Activated CD4-positive, alpha-beta T cell treated with anti-CD3 and anti-CD28 coated beads for 36 hours (primary cell): ENCODE measurements around the gene NANOS3. TPM values are rescaled to one million over a fixed set of nuclear protein-coding genes. Genes with fewer than 3 reads are reported as not detected.
A peak's percentile ranks its signal among the peaks of the same experiment; 100 is the strongest.
"Not testable (repeated sequence)": the region's sequence is repeated elsewhere in the genome, so short reads cannot be mapped to it uniquely, and the experiment has no call there.

Source experiments
- ATAC-seq: fragments of 200-7000 bp; cut with Tn5 transposase; one replicate; pipeline ENCODE4 v1.10.0; 2021; ENCODE audit warnings: mild to moderate bottlenecking, moderate library complexity
- CTCF ChIA-PET: fragments of 350-600 bp; sonication (Branson Sonifier 250); formaldehyde crosslinking; loops from one replicate; lab custom pipeline; 2021; ENCODE audit warnings: antibody characterized with exemption; lab: Charles Lee
- POLR2A ChIA-PET: fragments of 350-600 bp; sonication (Branson Sonifier 250); formaldehyde crosslinking; loops from one replicate; lab custom pipeline; 2021; ENCODE audit warnings: antibody characterized with exemption, inconsistent platforms; lab: Charles Lee
- DNase-seq: peaks from one replicate; pipeline ENCODE4 v3.0.0-alpha.2; 2020
- H3K27ac Mint-ChIP-seq: one replicate; pipeline ENCODE4 v1.8.0; 2021; ENCODE audit warnings: mixed read lengths
- H3K27me3 Mint-ChIP-seq: one replicate; pipeline ENCODE4 v1.8.0; 2021; ENCODE audit warnings: mixed read lengths
- H3K36me3 Mint-ChIP-seq: one replicate; pipeline ENCODE4 v1.8.0; 2021; ENCODE audit warnings: low read depth, mixed read lengths
- H3K4me1 Mint-ChIP-seq: one replicate; pipeline ENCODE4 v1.8.0; 2021; ENCODE audit warnings: mixed read lengths
- H3K4me3 Mint-ChIP-seq: one replicate; pipeline ENCODE4 v1.8.0; 2021; ENCODE audit warnings: mild to moderate bottlenecking, moderate library complexity, mixed read lengths
- H3K9me3 Mint-ChIP-seq: one replicate; pipeline ENCODE4 v1.8.0; 2021; ENCODE audit warnings: low read depth, mixed read lengths
- intact Hi-C, 2 experiments: fragments of 100-400 bp; cut with DNase I in 1 of 2; cut with micrococcal nuclease in 1 of 2; formaldehyde crosslinking; loops; one replicate each; pipeline versions ENCODE4 v1.14.2 to v1.15.1; 2022 to 2024; cut with DNase I, micrococcal nuclease
- total RNA-seq, 2 experiments: library from RNA; stranded (reverse); gene quantifications; one replicate each; pipeline ENCODE4 v1.2.3, GENCODE V29; 2021

NANOS3 gene
- total RNA-seq, 2 experiments from 2014 or later: 1.2 to 1.6 TPM

DNA sequence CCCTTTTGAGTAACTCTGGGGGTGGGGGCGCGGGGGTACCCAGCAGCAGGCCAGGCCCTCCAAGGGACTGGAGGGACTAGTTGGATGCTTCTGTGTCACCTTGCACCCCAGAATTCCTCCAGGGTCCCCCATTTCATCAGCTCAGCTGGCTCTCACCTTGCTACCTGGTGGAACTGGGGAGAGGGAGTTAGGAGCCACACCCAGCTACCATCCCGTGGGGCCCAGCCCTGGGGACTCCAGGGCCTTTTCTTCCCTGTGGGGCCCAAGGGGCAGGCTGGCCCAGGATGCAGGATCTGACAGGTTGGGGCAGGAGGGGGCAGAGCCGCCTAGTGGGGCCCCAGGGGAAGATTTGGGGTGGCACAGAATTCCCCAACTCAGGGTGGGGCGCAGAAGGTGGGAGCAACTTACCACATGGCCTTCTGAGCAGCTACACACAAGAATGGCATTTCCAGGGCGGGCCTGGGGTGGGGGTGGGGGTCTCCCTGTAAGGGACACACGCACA lies 32.8 kb upstream of the NANOS3 start:
- H3K4me1 Mint-ChIP-seq: peaks cover 53% of the 10 kb centered on the region
- ChIA-PET POLR2A (no interaction called here), CTCF (no interaction called here)
- DNase-seq (no peak), ATAC-seq (no peak)
- H3K9me3 Mint-ChIP-seq: no peaks in the 10 kb centered on the region
- H3K27me3 Mint-ChIP-seq: no peaks in the 10 kb centered on the region
- H3K27ac Mint-ChIP-seq: peak overlapping the region; percentile 75
- peak overlapping the region; percentile 94 for H3K4me3 Mint-ChIP-seq
- intact Hi-C loops: loop anchor here in 1 of 2 experiments (10.0 kb wide), 1 partner anchor 689 kb away; the partner anchor contains the start of genes IER2 and STX10
- H3K36me3 Mint-ChIP-seq: peaks cover 22% of the 10 kb centered on the region

DNA sequence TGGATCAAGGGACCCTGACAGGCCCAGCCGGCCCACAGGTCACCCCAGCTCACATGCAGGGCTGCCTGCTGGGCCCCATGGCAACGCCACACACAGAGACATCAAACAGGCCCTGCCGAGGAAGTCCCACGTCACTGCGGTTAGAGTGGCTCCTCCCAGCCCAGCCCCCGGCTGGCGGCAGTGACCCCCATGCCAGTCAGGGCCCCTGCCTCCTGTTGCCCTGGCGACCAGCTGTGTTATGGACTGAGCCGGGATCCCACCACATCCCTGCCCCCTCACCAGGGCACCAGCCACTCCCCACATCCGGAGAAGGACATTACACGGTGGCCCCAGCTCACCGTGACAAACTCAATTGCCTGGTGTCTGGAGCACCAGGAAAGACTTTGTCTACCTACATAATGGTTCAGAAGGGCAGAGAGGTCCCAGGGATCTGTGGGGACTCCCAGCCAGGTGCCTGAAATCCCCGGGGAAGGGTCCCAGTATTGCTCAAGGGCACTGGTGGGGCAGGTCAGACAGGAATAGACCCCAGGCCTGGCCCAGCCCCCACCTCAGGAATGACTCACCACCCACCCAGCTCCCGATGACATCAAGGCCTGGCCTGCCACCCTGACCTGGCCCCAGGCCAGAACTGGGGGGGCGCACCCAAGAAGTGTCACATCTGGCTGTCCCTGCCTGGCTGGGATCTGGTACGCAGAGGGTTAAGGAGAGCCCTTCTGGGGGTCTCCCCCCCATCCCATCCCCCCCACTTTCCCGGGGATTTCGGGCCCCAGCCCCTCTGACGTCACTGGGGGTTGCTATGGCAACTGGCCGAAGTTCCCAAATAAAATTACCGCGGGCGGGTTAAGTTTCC lies 30.2 kb upstream of the NANOS3 start:
- peak; percentile 69 for ATAC-seq
- CTCF ChIA-PET: interaction anchor here (0.5 to 1.7 kb wide), 5 partner anchors 10 to 99 kb away, joined by 3 to 6 read pairs (median 3); partner anchors contain the start of gene C19orf53
- DNase-seq: peak; percentile 97
- Mint-ChIP-seq H3K4me1 (peaks cover 56% of the 10 kb centered on the region), H3K27me3 (no peaks in the 10 kb centered on the region), H3K36me3 (peaks cover 3% of the 10 kb centered on the region), H3K4me3 (peak overlapping the region; percentile 71), H3K9me3 (no peaks in the 10 kb centered on the region), H3K27ac (peak overlapping the region; percentile 97)
- POLR2A ChIA-PET: interaction anchor here (0.6 to 2.1 kb wide), 9 partner anchors 7 to 673 kb away, joined by 3 to 36 read pairs (median 4); partner anchors contain the start of gene C19orf53
- intact Hi-C loops: loop anchor here (1.0 to 10.0 kb wide), 12 partner anchors 7 to 1451 kb away; partner anchors contain the start of genes ADGRE5 (in 1 of the 2), C19orf53 (in 1 of the 2), IER2 (in 1 of the 2) and RFX1 (in 1 of the 2)

DNA sequence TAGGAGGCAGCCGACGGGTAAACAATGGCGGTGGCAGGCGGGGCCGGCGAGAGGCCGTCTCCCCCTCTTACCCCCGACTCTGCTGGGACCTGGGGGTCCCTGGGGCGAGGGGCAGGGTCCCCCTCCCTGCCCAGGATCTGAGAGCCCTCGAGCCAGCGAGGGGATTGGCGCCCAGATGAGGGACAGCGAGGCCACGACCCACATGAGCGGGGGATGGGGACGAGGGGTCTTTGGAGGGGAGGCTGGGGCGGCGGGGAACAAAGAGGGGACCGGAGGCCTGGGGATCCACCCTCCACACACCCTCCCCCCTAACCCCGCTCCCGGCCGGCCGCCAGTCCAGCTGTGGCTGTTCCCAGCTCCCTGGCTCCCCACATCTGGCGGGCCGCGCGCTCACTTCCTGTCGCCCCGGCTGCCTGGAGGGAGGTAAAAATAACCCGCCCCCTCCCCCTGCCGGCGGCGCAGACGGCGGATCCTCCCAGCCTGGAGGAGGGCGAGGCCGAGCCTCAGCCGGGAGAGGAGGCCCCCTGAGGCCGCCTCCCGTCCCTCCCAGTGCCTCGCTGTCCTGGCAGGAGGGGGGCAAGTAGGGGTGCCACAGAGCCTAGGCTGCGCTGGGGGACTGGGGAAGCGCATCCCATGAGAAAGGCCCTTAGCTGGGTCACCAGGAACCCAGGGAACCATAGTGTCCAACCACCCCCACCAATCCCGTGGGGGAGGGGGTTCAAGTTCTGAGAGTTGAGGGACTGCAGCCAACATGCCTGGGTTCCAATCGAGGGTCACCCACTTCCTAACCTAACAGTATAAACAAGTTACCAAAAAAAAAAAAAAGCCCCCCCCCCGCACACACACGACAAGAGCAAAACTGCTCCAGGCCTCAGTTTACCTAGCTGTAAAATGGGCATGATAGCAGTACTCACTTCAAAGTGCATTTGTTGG lies 29.3 kb upstream of the NANOS3 start:
- peak; percentile 38 for ATAC-seq
- Mint-ChIP-seq H3K4me3 (peak overlapping the region; percentile 71), H3K27me3 (no peaks in the 10 kb centered on the region), H3K9me3 (no peaks in the 10 kb centered on the region), H3K27ac (peak overlapping the region; percentile 97), H3K36me3 (no peaks in the 10 kb centered on the region), H3K4me1 (peaks cover 56% of the 10 kb centered on the region)
- peak; percentile 92 for DNase-seq
- CTCF ChIA-PET: interaction anchor here (0.5 to 1.7 kb wide), 3 partner anchors 11 to 100 kb away, joined by 3 to 6 read pairs (median 4); a partner anchor contains a TSS
- intact Hi-C loops: loop anchor here (1.0 to 10.0 kb wide), 11 partner anchors 8 to 1450 kb away; partner anchors contain the start of genes ADGRE5 (in 1 of the 2), IER2 (in 1 of the 2), RFX1 (in 1 of the 2) and STX10 (in 1 of the 2)
- POLR2A ChIA-PET: interaction anchor here (0.6 to 2.1 kb wide), 5 partner anchors 8 to 157 kb away, joined by 3 to 36 read pairs (median 4); no protein-coding TSS in a partner anchor

DNA sequence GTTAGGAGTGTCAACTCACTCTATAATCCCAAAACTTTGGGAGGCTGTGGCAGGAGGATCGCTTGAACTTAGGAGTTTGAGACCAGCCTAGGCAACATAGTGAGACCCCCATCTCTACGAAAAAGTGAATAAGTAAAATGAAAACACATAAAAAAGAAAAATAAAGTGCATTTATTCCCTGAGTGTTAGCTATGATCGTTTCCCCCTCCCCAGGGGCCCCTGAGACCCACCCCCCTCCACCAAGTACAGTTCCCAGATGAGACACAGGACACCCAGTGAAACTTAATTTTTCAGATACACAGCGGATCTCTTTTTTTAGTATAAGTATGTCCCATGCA lies 28.6 kb upstream of the NANOS3 start:
- Mint-ChIP-seq H3K36me3 (no peaks in the 10 kb centered on the region), H3K27ac (no peak overlapping the region), H3K4me1 (peaks cover 51% of the 10 kb centered on the region), H3K27me3 (no peaks in the 10 kb centered on the region), H3K4me3 (peak overlapping the region; percentile 71), H3K9me3 (no peaks in the 10 kb centered on the region)
- POLR2A ChIA-PET: no interaction called here
- CTCF ChIA-PET: interaction anchor here (1.0 kb wide), 1 partner anchor 64 kb away, joined by 4 read pairs; no protein-coding TSS in a partner anchor
- no peak for DNase-seq
- no peak for ATAC-seq
- intact Hi-C loops: loop anchor here (5.0 to 10.0 kb wide), 3 partner anchors 534 to 1449 kb away; partner anchors contain the start of genes ADGRE5 (in 1 of the 2), IER2 (in 1 of the 2) and STX10 (in 1 of the 2)

DNA sequence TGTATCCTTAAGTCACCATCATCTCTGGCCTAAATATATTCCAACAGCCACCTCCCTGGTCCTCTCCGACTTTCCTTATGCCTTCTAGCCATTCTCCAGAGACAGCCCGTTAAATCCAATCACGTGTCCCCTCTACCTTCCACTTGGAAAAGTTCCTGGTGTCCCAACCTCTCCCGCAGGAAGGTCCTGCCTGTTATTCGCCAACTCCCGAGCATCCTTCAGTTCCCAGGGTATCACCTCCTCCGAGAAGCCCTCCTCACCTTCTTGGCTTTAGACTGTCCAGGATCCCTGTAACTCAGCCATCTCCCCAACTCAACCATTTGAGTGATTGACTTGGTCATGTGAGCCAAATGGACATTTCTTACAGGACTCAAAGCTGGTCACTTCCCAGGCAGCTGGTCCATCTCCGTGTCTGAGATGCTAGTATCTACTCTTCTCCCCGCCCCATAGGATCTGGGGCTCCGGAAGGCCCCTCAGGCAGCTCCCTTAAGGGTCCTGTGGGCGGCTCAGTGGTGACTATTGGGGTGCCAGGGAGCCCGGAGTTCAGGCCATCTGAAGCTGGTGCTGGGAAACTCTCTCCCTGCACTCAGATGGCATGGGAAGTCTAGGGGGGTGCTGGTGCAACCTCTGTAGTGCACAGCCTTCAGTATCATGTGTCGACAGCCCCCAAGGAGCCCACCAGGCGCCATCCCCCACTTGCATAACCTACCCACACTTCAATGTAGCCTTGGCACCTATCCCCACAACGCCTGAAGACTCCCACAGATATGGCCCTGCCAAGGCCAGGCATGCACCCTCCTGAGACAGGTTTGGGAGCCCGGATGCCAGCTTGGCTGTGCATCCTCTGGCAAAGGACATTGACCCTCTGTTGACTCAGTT lies 27.9 kb upstream of the NANOS3 start:
- peak overlapping the region; percentile 77 for H3K27ac Mint-ChIP-seq
- H3K9me3 Mint-ChIP-seq: no peaks in the 10 kb centered on the region
- H3K36me3 Mint-ChIP-seq: no peaks in the 10 kb centered on the region
- POLR2A ChIA-PET: no interaction called here
- CTCF ChIA-PET: interaction anchor here (0.6 to 1.2 kb wide), 3 partner anchors 10 to 67 kb away, joined by 3 to 4 read pairs (median 3); no protein-coding TSS in a partner anchor
- intact Hi-C loops: loop anchor here (5.0 to 10.0 kb wide), 3 partner anchors 533 to 1448 kb away; partner anchors contain the start of genes ADGRE5 (in 1 of the 2), IER2 (in 1 of the 2) and STX10 (in 1 of the 2)
- no peak for DNase-seq
- no peak for ATAC-seq
- no peaks in the 10 kb centered on the region for H3K27me3 Mint-ChIP-seq
- peak overlapping the region; percentile 33 for H3K4me3 Mint-ChIP-seq
- peaks cover 44% of the 10 kb centered on the region for H3K4me1 Mint-ChIP-seq

DNA sequence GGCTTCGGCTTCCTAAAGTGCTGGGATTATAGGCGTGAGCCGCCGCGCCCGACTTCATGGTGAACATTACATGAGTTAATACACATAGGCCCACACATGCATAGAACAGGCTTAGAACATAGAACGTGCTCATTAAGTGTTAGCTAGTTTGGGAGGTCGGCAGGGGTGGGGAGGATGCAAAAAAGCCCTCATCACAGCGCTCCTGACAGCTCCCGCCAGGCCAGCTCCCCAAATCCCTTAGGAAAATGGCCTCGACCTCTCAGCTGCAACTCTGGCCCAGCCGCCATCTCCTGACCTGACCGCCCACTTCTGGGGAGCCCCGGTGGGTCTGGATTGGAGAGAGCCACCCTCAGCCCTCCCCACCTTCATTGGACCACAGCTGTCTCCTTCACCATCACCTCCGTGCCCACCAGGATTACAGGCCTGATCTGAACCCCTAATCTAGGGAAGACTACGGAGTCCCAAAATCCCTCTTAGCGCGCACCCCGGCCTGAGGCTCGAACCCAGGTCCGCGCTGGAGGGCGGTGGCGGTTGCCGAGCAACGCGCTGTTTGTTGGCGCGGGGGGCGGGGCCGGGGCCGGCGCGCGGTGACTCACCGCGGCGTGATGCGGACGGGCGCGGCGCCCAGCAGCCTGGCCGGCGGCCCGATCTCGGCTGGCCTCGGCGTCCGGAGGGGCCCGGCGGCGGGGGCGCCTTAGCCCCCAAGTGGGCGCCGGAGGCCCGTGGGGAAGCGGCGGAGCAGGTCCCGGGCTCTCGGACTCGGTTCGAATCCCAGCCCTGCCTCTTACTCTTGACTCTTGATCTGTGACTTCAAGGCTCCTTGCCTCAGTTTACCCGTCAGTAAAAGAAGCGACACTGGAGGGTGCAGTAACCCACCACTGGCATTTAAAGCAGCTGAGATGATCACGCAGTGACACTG lies 26.7 kb upstream of the NANOS3 start:
- H3K4me3 Mint-ChIP-seq: peak overlapping the region; percentile 61
- ChIA-PET CTCF (interaction anchor here (0.5 to 3.6 kb wide), 7 partner anchors 11 to 221 kb away, joined by 3 to 27 read pairs (median 3); no protein-coding TSS in a partner anchor), POLR2A (no interaction called here)
- ATAC-seq (no peak), DNase-seq (peak; percentile 86)
- intact Hi-C loops: loop anchor here (1.0 to 10.0 kb wide), 5 partner anchors 13 to 1447 kb away; partner anchors contain the start of genes ADGRE5 (in 1 of the 2), IER2 (in 1 of the 2), STX10 (in 1 of the 2) and ZSWIM4 (in 1 of the 2)
- no peaks in the 10 kb centered on the region for H3K9me3 Mint-ChIP-seq
- H3K27ac Mint-ChIP-seq: peak overlapping the region; percentile 85
- no peaks in the 10 kb centered on the region for H3K36me3 Mint-ChIP-seq
- peaks cover 32% of the 10 kb centered on the region for H3K4me1 Mint-ChIP-seq
- no peaks in the 10 kb centered on the region for H3K27me3 Mint-ChIP-seq

DNA sequence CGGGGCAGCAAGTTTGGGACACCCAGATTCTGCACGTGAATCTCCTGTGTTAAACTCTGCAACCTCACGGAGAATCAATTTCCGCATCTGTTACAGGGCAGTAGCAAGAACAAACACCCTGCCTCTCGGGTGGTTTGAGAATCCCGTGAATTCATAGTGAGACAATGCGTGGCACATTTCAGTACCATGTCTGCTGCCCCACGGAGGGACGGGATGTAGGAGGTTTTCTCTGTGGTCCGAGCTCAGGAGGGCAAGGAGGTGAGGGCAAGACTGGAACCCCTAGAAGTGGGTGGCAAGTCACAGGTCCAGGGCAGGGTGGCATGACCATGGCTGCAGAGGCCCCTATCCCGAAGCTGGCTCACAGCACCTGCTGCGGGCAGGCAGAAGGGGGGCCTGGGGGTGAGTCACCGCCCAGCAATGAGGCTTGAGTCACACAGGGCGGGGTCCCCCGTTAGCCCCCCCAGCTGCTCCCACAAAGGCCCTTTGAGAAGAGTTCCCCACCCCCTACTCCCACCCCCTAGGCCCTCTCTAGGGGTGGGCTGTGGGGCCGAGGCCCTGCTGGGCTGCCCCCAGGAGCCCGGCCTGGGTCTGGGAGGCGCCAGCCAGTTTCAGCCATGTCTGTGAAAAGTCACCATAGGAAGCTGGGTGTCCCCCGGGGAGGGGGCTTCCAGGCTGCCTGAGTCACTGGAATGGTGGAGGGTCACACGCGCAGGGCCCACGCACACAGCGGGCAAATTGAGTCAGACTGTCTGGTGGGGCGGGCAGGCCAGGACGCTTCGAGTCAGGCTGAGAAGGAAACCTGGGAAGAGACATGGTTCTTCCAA lies 25.8 kb upstream of the NANOS3 start:
- no peak for ATAC-seq
- Mint-ChIP-seq H3K4me1 (peaks cover 25% of the 10 kb centered on the region), H3K36me3 (no peaks in the 10 kb centered on the region), H3K27ac (peak overlapping the region; percentile 85), H3K27me3 (no peaks in the 10 kb centered on the region), H3K9me3 (no peaks in the 10 kb centered on the region), H3K4me3 (peak overlapping the region; percentile 61)
- ChIA-PET POLR2A (no interaction called here), CTCF (interaction anchor here (0.5 to 3.6 kb wide), 5 partner anchors 9 to 198 kb away, joined by 3 to 27 read pairs (median 5); no protein-coding TSS in a partner anchor)
- DNase-seq: peak; percentile 71
- intact Hi-C loops: loop anchor here (1.0 to 2.0 kb wide), 3 partner anchors 10 to 56 kb away; partner anchors contain the start of gene ZSWIM4 (in 1 of the 2)

DNA sequence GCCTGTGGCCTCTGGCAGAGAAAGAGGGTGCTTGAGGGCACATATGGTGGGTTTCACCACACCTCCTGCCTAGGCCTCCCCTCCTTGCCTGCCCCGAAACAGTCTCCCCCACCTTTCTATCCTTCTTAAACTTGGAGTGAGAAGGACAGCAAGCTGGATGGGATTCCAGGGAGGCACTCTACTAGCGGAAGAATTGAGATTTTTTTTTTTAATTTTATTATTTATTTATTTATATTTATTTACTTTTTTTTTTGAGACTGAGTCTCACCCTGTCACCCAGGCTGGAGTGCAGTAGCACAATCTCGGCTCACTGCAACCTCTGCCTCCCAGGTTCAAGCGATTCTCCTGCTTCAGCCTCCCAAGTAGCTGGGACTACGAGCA lies 25.2 kb upstream of the NANOS3 start:
- peak overlapping the region; percentile 19 for H3K27ac Mint-ChIP-seq
- H3K9me3 Mint-ChIP-seq, H3K4me3 Mint-ChIP-seq, ATAC-seq, DNase-seq, H3K27me3 Mint-ChIP-seq, H3K36me3 Mint-ChIP-seq: not testable (repeated sequence)
- POLR2A ChIA-PET: interaction anchor here (0.6 kb wide), 1 partner anchor 732 kb away, joined by 4 read pairs; no protein-coding TSS in a partner anchor
- intact Hi-C loops: loop anchor here (1.0 to 2.0 kb wide), 2 partner anchors 10 to 15 kb away; no protein-coding TSS in a partner anchor
- CTCF ChIA-PET: interaction anchor here (0.7 to 3.6 kb wide), 4 partner anchors 8 to 67 kb away, joined by 3 to 27 read pairs (median 4); partner anchors contain the start of gene ZSWIM4
- peaks cover 20% of the 10 kb centered on the region for H3K4me1 Mint-ChIP-seq
